ENCODE results near the gene SPAG16.
"Not testable (repeated sequence)": the region's sequence is repeated elsewhere in the genome, so short reads cannot be mapped to it uniquely, and the experiment has no call there.

SPAG16 gene

GRCh38 chr2:213275265-213275664 is 9.0 kb upstream of the SPAG16 start:
- DNase-seq: no peak

- not testable (repeated sequence) for DNase-seq
Measured at GRCh38 chr2:213277134-213277533, 7.1 kb upstream of the SPAG16 start.

- no peak for DNase-seq
Measured at GRCh38 chr2:213279116-213279620, 5.1 kb upstream of the SPAG16 start.

GRCh38 chr2:213279971-213280370 is 4.3 kb upstream of the SPAG16 start:
- DNase-seq: no peak

- DNase-seq: no peak
Measured at GRCh38 chr2:213281156-213281555, 3.1 kb upstream of the SPAG16 start.

GRCh38 chr2:213285404-213285803 is 1.1 kb downstream of the SPAG16 start:
- DNase-seq: no peak

GRCh38 chr2:213286161-213286560 is 1.9 kb downstream of the SPAG16 start:
- no peak for DNase-seq

GRCh38 chr2:213288913-213289700 is 4.8 kb downstream of the SPAG16 start:
- DNase-seq: no peak

- DNase-seq: no peak
Measured at GRCh38 chr2:213290501-213290900, 6.2 kb downstream of the SPAG16 start.

- no peak for DNase-seq
Measured at GRCh38 chr2:213296270-213296669, 12.0 kb downstream of the SPAG16 start.

GRCh38 chr2:213306316-213306942 is 22.2 kb downstream of the SPAG16 start:
- no peak for DNase-seq

- DNase-seq: no peak
Measured at GRCh38 chr2:213315168-213315876, 31.1 kb downstream of the SPAG16 start.

- no peak for DNase-seq
Measured at GRCh38 chr2:213316001-213316735, 31.9 kb downstream of the SPAG16 start.

GRCh38 chr2:213317929-213318328 is 33.7 kb downstream of the SPAG16 start:
- DNase-seq: no peak

GRCh38 chr2:213320604-213321003 is 36.3 kb downstream of the SPAG16 start:
- no peak for DNase-seq

- DNase-seq: no peak
Measured at GRCh38 chr2:213336253-213336770, 52.0 kb downstream of the SPAG16 start.

- DNase-seq: no peak
Measured at GRCh38 chr2:213353419-213353818, 69.2 kb downstream of the SPAG16 start.

GRCh38 chr2:213376644-213377043 is 92.4 kb downstream of the SPAG16 start:
- no peak for DNase-seq

GRCh38 chr2:213407027-213407426 is 122.8 kb downstream of the SPAG16 start:
- DNase-seq: not testable (repeated sequence)

GRCh38 chr2:213408426-213409070 is 124.3 kb downstream of the SPAG16 start:
- not testable (repeated sequence) for DNase-seq

GRCh38 chr2:213410687-213411086 is 126.4 kb downstream of the SPAG16 start:
- not testable (repeated sequence) for DNase-seq
